ENCODE measurements around the gene RFX3.

- no peak for TF ChIP-seq CTCF (IDR thresholded peaks at IDR 0.05; ENCODE audit: poor library complexity)
- no peak for TF ChIP-seq EZH2phosphoT487 (IDR thresholded peaks at IDR 0.05; ENCODE audit: low read depth, severe bottlenecking, unreplicated experiment)
- TF ChIP-seq EZH2 (IDR thresholded peaks at IDR 0.05; ENCODE audit: borderline replicate concordance), result no peak
Measured at GRCh38 chr9:3346549-3346948, 179.3 kb downstream of the RFX3 start.
